Stromal cell of bone marrow (primary cell): ENCODE results near the gene ITCH.
A peak's percentile ranks its signal among the peaks of the same experiment; 100 is the strongest.
"Not testable (repeated sequence)": the region's sequence is repeated elsewhere in the genome, so short reads cannot be mapped to it uniquely, and the experiment has no call there.

Source experiments
- DNase-seq: peaks from one replicate; pipeline ENCODE4 v3.0.0-alpha.2; 2012; ENCODE audit warnings: low read depth

ITCH gene

DNA sequence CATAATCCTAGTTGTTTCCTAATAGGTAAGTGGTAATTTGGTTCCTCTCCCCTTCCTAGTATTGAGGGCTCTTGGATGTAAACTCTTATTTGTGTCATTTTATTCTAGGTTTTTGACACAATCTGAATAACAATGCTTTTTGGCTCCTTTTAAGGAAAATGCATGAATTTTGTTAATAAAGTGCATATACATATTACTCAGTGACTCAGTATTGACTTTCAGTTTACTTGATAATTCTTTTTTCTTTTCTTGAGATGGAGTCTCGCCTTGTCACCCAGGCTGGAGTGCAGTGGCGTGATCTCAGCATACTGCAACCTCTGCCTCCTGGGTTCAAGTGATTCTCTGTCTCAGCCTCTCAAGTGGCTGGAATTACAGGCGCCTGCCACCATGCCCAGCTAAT, 19.1 kb downstream of the ITCH start:
- DNase-seq: no peak

DNA sequence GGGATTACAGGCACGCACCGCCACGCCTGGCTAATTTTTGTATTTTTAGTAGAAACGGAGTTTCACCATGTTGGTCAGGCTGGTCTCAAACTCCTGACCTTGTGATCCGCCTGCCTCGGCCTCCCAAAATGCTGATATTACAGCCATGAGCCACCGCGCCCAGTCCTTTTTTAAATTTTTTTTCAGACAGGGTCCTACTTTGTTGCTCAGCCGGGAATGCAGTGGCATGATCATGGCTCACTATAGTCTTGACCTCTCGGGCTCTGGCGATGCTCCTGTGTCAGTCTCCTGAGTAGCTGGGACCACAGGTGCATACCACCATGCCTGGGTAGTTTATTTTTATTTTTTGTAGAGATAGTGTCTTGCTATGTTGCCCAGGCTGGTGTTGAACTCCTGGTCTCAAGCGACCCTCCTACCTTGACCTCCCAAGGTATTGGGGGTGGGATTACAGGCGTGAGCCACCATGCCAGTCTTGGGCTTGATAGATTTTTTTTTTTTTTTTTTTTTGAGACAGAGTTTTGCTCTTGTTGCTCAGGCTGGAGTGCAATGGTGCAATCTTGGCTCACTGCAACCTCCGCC, 19.9 kb downstream of the ITCH start:
- DNase-seq: not testable (repeated sequence)

DNA sequence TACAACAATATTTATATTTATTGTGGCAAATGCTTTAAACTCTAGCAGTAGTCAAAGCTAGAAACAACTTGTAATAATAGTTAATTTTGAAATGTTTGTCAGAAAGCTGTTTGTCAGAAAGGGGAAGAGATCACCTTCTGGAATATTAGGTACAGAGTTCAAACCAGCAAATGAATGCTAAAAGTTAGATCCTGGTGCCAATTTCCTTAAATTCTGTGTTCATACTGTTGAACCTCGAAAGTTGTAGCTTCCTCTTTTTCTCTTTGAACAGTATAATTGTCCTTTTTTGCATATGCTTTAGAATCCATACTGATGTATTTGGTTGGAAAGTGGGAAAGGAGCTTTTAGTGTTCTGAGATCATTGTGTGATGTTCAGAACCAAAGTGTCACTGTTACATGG, 22.4 kb downstream of the ITCH start:
- no peak for DNase-seq

DNA sequence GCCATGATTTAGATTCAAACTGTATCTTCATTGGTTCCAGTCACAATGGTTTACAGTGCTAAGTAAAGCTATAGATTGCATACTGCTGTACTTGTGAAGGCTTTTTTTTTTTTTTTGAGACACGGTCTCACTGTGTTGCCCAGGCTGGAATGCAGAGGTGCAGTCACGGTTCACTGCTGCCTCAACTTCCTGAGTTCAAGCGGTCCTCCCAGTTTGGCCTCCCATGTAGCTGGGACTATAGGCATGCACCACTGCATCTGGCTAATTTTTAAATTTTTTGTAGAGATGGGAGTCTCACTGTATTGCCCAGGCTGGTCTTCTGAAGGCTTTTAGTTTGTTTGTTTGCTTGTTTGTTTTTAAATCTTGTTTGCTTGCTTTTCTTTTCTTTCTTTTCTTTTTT, 24.9 kb downstream of the ITCH start:
- no peak for DNase-seq

DNA sequence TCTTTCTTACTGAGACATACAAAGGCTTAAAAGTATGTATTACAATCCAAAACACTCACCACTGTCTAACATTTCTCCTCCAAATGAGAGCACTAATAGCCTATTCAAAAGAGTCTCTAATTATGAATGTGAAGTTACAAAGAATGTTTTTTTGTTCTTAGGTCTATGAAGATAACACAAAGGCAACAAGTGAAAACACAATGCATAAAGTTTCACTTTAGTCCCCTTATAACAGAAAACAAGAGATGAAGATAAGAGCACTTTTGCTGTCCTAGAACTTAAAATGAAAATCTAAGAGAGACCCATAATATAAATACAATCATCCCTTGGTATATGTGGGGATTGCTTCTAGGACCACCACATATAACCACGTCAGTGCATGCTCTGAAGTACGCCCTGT, 25.6 kb downstream of the ITCH start:
- DNase-seq: no peak

DNA sequence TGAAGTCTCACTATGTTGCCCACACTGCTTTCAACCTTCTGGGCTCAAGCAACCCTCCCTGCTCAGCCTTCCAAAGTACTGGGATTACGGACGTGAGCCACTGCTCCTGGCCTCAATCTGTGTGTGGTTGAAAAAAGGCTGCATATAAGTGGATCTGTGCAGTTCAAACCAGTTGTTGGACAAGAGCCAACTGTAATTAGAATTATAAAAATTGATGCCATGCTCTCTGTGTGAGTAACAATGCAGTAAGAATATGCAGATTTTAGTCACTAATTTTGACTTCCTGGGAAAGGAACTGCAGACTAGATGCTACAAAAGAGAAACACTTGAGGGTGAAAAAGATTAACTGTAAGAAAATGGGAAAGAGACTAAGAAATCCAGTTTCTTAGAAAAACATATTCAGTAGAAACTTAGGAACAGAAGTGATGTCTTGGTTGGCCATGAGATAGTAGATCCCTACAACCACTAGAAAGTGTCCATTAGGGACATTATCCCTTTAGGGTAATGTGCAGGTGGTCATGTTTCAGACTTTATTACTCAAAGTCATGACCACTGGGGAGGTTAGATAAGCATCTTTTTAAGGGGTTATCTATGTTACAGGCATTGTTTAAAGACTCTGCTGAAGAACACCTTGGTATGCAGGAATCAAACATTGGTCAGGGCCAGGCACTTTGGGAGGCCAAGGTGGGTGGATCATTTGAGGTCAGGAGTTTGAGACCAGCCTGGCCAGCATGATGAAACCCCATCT, 26.3 kb downstream of the ITCH start:
- DNase-seq: no peak

DNA sequence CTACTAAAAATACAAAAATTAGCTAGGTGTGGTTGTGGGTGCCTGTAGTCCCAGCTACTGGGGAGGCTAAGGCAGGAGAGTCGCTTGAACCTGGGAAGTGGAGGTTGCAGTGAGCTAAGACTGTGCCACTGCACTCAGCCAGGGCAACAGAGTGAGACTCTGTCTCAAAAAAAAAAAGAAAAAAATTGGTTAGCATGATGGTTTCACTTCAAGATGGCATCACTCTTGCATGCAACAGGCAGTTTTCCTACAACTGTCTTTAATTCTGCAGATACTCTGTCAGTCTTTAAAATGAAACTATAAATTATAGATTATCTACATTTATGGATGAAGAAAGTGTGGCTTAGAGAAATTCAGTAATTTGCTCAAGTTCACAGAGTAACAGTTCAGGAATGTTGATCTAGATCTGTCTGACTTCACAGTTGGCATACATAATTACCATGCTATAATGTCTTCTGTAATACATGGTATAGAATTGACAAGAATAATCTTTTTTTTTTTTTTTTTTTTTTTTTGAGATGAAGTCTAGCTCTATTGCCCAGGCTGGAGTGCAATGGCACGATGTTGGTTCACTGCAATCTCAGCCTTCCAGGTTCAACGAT, 27.0 kb downstream of the ITCH start:
- DNase-seq: no peak

DNA sequence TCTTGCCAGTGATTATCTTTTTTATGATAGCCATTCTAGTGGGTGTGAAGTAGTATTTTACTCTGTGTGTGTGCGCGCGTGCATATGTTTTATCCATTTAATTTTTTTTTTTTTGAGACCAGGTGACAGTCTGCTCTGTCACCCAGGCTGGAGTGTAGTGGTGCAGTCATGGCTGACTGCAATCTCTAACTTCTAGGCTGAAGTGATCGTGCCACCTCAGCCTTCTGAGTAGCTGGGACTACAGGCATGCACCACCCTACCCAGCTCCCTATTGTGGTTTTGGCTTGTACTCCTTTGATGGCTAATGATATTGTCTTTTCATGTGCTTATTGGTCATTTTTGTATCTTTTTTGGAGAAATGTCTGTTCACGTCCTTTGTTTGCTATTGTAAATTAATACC, 33.3 kb downstream of the ITCH start:
- DNase-seq: no peak

DNA sequence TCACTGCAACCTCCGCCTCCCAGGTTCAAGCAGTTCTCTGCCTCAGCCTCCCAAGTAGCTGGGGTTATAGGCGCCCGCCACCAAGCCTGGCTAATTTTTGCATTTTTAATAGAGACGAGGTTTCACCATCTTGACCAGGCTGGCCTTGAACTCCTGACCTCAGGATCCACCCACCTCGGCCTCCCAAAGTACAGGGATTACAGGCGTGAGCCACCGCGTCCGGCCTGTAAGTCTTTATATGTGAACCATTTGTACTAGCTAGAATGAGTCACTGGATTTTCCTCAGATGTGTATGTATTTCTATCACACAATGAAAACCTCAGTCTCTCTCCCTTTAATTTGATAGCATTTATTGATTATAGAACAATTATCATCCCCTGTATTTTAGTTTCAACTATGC, 34.0 kb downstream of the ITCH start:
- no peak for DNase-seq

DNA sequence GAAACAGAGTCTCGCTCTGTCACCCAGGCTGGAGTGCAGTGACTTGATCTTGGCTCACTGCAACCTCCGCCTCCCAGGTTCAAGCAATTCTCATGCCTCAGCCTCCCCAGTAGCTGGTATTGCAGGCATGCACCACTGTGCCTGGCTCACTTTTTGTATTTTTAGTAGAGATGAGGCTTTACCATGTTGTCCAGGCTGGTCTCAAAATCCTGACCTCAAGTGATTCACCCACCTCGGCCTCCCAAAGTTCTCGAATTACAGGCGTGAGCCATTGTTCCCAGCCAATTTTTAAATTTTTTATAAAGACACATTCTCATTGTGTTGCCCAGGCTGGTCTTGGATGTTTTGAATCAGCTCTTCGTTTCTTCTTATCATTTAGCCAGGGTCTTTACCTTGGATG, 37.7 kb downstream of the ITCH start:
- DNase-seq: peak; percentile 50

DNA sequence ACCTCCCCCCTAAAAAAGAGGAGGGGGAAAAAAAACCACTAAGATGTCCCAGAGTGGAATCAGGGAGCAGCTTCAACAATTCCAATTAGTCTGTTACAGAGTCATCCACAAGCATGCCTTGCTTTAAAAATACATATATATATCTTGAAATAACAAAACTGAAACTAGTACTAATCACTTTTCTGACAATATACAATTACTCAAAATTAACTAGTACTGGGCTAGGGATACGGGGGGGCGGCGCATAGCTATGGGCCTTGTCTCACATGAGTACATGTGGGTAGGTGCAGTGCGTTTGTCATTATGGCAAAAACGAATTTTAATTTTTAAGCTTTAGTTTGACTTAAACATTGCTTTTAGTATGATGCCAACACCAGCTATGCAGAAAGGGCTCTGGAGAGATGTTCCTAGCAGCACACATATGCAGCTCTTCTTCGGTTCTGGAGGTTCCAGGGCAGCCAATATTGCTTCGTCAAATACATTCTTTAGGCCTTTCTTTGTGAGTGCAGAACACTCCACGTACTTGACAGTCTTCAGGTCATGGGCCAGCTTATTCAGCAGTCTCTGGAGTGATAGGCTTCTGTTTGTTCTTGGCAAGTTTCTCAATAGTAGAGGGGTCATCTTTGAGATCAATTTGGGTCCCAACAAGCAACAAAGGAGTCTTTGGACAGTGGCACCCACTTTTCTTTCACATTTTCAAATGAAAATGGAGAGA, 38.8 kb downstream of the ITCH start:
- no peak for DNase-seq

DNA sequence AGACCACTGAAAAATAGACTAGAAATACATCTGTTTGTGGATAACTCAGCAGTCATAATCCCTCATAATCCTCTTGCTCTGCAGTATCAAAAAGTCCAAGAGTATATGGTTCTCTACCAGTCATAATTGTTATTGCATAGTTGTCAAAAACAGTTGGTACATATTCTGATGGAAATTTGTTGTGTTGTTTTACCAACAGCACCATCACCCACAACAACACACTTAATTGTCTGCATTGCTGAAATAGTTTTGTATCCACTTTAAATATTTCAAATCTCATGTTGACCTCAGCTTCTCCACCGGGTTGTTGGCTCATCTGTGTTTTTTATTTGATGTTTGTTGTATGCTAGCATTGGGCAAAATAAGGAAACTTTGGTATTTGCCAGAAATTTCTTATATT, 39.4 kb downstream of the ITCH start:
- DNase-seq: no peak

DNA sequence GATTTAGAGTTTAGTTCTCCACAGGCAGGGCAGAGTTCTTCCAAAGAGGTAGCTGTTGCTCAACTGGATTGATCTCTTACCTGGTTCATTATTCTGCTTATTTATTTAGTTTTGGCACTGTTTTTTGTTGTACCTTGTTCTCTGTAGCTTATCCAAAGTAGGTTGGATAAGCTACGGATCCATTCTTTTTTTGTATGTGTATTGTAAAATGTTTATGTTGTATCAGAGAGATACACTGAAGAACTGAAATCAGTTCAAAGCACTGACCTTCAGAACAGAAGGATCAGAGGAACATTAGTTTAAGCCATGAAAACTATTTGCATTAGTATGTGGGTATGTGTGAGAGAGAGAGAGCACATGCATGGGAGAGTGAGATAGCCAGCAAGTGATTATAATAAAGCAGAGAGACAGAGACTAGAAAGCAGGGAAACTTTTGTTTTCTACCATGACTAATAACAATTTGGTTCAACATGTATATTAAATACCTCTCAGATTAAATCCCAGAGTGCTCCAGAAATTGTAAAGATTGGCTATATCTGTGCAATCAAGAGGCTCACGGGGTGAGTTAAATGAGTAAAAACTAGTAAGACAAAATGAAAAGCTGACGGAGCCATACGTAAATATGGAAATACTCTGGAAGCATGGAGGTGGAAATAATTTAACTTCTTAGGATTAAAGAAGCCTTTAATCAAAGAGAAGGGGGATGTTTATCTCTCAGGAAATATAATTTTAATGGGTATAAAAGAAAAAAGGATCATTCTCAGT, 40.2 kb downstream of the ITCH start:
- no peak for DNase-seq

DNA sequence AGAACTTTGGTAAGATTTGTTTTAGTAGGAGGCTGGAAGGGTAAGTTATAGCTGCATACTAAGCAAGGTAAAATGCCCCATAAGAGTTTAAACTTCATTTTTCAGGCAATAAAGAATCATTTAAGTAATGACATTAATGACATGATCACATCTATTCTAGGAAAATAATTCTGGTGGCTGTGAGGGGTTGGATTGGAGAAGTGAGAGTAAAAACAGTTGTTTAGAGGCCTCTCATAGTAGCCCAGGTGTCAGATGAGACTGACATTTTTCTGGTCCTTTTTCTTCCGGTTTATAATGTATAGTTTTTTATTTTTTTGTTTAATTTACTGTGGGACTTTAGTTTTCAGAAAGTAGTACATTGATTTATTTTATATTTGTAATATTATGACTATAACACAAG, 40.8 kb downstream of the ITCH start:
- no peak for DNase-seq

DNA sequence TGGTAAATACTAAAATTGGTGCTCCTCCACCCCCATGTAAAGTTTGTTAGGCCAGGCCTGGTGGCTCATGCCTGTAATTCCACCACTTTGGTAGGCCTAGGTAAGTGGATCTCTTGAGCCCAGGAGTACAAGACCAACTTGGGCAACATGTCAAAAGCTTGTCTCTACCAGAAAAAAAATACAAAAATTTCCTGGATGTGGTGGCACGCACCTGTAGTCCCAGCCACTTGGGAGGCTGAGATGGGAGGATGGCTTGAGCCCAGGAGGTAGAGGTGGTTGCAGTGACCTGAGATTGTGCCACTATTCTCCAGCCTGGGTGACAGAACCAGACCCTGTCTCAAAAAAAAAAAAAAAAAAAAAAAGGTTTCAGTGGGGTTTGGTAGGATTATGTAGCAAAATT, 41.7 kb downstream of the ITCH start:
- DNase-seq: no peak

DNA sequence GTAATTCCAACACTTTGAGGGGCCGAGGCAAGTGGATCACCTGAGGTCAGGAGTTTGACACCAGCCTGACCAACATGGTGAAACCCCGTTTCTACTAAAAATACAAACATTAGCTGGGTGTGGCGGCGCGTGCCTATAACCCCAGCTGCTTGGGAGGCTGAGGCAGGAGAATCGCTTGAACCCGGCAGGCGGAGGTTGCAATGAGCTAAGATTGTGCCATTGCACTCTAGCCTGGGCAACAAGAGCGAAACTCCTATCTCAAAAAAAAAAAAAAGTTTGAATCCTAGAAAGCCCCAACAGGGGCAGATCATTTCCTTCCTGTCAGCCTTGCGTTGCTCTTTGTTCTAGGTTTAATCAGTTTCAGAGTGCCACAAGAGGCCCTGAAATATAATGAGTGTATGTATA, 42.2 kb downstream of the ITCH start:
- not testable (repeated sequence) for DNase-seq

DNA sequence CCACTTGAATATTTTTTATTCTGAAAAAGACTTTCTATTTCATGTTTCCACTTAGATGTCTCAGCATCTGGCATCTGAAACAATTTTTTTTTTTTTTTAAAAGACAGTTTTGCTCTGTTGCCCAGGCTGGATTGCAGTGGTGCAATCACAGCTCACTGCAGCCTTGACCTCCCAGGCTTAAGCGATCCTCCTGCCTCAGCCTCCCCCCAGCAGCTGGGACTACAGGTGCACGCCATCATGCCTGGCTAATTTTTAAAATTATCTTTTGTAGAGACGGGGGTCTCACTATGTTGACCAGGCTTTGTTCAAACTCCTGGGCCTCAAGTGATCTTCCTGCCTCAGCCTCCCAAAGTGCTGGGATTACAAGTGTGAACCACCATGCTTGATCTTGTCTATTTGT, 42.9 kb downstream of the ITCH start:
- DNase-seq: not testable (repeated sequence)

DNA sequence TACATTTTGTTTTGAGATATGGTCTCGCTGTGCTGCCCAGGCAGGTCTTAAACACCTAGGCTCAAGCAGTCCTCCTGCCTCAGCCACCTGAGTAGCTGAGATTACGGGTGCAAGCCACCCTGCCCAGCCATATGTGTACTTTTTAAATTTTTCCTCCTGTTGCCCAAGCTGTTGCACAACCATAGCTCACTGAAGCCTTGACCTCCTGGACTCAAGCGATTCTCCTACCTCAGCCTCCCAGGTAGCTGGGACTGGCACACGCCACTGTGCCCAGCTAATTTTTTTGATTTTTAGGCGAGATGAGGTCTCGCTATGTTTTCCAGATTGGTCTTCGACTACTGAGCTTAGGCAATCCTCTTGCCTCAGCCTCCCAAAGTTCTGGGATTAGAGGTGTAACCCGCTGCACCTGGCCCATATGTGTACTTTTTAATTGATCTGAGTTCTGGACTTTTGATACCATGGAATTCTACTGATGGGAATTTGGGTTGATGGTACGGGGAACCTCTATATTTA, 44.9 kb downstream of the ITCH start:
- no peak for DNase-seq

DNA sequence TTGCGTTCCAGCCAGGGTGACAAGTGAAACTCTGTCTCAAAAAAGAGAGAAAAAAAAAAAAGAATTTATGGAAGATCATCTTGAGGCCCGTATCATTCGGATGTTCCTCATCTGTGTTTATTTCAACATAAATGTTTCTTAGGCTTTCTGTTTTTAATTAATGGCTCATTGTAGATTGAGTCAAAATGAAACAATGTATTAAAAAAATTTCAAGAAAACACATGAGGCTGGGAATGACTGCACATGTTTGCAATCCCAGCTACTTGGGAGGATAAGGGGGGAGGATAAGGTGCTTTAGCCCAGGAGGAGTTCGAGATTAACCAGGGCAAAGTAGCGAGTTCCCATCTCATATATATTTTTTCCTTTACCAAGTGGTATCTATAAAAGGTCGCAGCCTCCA, 47.3 kb downstream of the ITCH start:
- no peak for DNase-seq

DNA sequence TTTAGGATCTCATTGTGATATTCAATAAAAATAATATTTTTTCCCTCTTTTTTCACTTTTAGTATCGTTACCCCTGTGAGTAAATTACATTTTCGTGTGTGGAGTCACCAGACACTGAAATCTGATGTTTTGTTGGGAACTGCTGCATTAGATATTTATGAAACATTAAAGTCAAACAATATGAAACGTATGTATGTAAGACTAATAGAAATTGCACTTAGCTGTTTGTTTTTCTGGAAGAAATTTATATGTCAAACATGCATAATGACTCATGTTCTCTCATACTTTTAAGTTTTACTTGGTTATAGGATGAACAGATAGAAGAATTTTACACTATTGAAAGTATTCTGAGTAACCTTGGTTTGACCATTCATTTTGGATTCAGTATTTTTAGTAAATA, 49.4 kb downstream of the ITCH start:
- no peak for DNase-seq

DNA sequence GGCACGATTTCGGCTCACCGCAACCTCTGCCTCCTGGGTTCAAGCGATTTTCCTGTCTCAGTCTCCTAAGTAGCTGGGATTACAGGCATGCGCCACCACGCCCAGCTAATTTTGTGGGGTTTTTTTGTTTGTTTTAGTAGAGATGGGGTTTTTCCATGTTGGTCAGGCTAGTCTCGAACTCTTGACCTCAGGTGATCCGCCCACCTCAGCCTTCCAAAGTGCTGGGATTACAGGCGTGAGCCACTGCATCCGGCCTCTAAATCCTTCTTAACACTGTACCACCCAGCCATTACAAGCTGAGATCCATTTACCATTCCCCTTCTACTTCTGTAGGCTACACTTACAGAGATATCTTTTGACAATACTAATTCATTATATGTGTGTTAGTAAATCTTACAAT, 51.5 kb downstream of the ITCH start:
- not testable (repeated sequence) for DNase-seq

DNA sequence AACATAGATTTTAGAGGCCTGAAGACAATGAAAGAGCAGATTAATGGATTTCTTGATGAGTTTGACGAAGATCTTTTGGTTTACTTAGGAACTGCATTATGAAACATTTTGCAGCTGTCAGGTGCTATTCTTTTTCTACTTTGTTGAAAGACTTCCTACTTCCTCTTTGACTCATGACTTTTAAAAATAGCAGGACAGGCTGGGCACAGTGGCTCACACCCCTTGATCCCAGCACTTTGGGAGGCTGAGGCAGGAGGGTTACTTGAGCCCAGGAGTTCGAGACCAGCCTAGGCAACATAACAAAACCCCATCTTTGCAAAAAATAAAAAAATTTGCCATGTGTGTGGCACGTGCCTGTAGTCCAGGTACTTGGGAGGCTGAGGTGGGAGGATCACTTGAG, 52.0 kb downstream of the ITCH start:
- no peak for DNase-seq
